ENCODE results near the gene MADD.

The MADD gene

GRCh38 chr11:47244448-47245350 is 25.2 kb upstream of the MADD start:
- Mint-ChIP-seq H3K9me3 (no peaks in the 10 kb centered on the region), H3K4me3 (no peak overlapping the region), H3K36me3 (ENCODE audit: low read depth) (peaks cover 31% of the 10 kb centered on the region), H3K27me3 (no peaks in the 10 kb centered on the region), H3K27ac (no peak overlapping the region), H3K4me1 (peaks cover 18% of the 10 kb centered on the region)
- ATAC-seq (no peak), DNase-seq (no peak)

GRCh38 chr11:47245611-47246357 is 24.1 kb upstream of the MADD start:
- H3K27ac Mint-ChIP-seq, result no peak overlapping the region
- H3K4me1 Mint-ChIP-seq, result peaks cover 22% of the 10 kb centered on the region

GRCh38 chr11:47247502-47247901 is 22.4 kb upstream of the MADD start:
- Mint-ChIP-seq H3K36me3 (ENCODE audit: low read depth) (peaks cover 8% of the 10 kb centered on the region), H3K27ac (peak overlapping the region; percentile 14), H3K27me3 (no peaks in the 10 kb centered on the region), H3K4me3 (peak overlapping the region; percentile 90), H3K4me1 (peaks cover 22% of the 10 kb centered on the region), H3K9me3 (no peaks in the 10 kb centered on the region)
- DNase-seq, result no peak
- no peak for ATAC-seq

More at GRCh38 chr11:47245611-47246357, 24.1 kb upstream of the MADD start:
- peaks cover 21% of the 10 kb centered on the region for H3K36me3 Mint-ChIP-seq (ENCODE audit: low read depth)
- DNase-seq (no peak), ATAC-seq (no peak)
- H3K4me3 Mint-ChIP-seq, result no peak overlapping the region
- no peaks in the 10 kb centered on the region for H3K27me3 Mint-ChIP-seq
- no peaks in the 10 kb centered on the region for H3K9me3 Mint-ChIP-seq

- peaks cover 8% of the 10 kb centered on the region for H3K36me3 Mint-ChIP-seq (ENCODE audit: low read depth)
- H3K27me3 Mint-ChIP-seq, result no peaks in the 10 kb centered on the region
- peak overlapping the region; percentile 93 for H3K27ac Mint-ChIP-seq
- ATAC-seq, result peak; percentile 27
- DNase-seq, result no peak
- H3K9me3 Mint-ChIP-seq, result no peaks in the 10 kb centered on the region
- peaks cover 22% of the 10 kb centered on the region for H3K4me1 Mint-ChIP-seq
- H3K4me3 Mint-ChIP-seq, result peak overlapping the region; percentile 90
These were observed 21.6 kb upstream of the MADD start for GRCh38 chr11:47248304-47248663.

GRCh38 chr11:47248664-47249377 is 21.1 kb upstream of the MADD start, which contains the start of gene ACP2:
Gene ACP2, minus strand, starts transcription at chr11:47248814. Its CDS starts 25 bp downstream, at chr11:47248789.
- no peaks in the 10 kb centered on the region for H3K9me3 Mint-ChIP-seq
- H3K27me3 Mint-ChIP-seq, result no peaks in the 10 kb centered on the region

GRCh38 chr11:47249378-47249715 is 20.6 kb upstream of the MADD start:
- Mint-ChIP-seq H3K27me3 (no peaks in the 10 kb centered on the region), H3K4me3 (peak overlapping the region; percentile 90), H3K36me3 (ENCODE audit: low read depth) (peaks cover 4% of the 10 kb centered on the region), H3K4me1 (peaks cover 22% of the 10 kb centered on the region), H3K27ac (peak overlapping the region; percentile 93), H3K9me3 (no peaks in the 10 kb centered on the region)
- DNase-seq, result no peak
- no peak for ATAC-seq

More at GRCh38 chr11:47248664-47249377, 21.1 kb upstream of the MADD start, which contains the start of gene ACP2:
- Mint-ChIP-seq H3K27ac (peak within 1 kb of the TSS; percentile 93), H3K4me1 (peaks cover 22% of the 10 kb centered on the region), H3K4me3 (peak within 1 kb of the TSS; percentile 90), H3K36me3 (ENCODE audit: low read depth) (peaks cover 8% of the 10 kb centered on the region)
- DNase-seq (peak; percentile 86), ATAC-seq (peak; percentile 96)

- Mint-ChIP-seq H3K4me3 (no peak overlapping the region), H3K9me3 (no peaks in the 10 kb centered on the region)
These were observed 18.2 kb upstream of the MADD start for GRCh38 chr11:47251751-47252150.

GRCh38 chr11:47253660-47254059 is 16.3 kb upstream of the MADD start:
- Mint-ChIP-seq H3K27ac (no peak overlapping the region), H3K9me3 (no peaks in the 10 kb centered on the region), H3K36me3 (ENCODE audit: low read depth) (no peaks in the 10 kb centered on the region), H3K4me3 (no peak overlapping the region), H3K27me3 (no peaks in the 10 kb centered on the region), H3K4me1 (peaks cover 16% of the 10 kb centered on the region)
- no peak for DNase-seq
- no peak for ATAC-seq

More at GRCh38 chr11:47251751-47252150, 18.2 kb upstream of the MADD start:
- Mint-ChIP-seq H3K27me3 (no peaks in the 10 kb centered on the region), H3K36me3 (ENCODE audit: low read depth) (no peaks in the 10 kb centered on the region), H3K4me1 (peaks cover 22% of the 10 kb centered on the region), H3K27ac (no peak overlapping the region)
- DNase-seq (no peak), ATAC-seq (no peak)

GRCh38 chr11:47254386-47254785 is 15.5 kb upstream of the MADD start:
- Mint-ChIP-seq H3K27ac (peak overlapping the region; percentile 14), H3K27me3 (no peaks in the 10 kb centered on the region), H3K9me3 (no peaks in the 10 kb centered on the region), H3K4me1 (peaks cover 16% of the 10 kb centered on the region), H3K4me3 (no peak overlapping the region), H3K36me3 (ENCODE audit: low read depth) (no peaks in the 10 kb centered on the region)
- ATAC-seq (no peak), DNase-seq (no peak)

GRCh38 chr11:47256374-47256773 is 13.6 kb upstream of the MADD start:
- Mint-ChIP-seq H3K4me1 (peaks cover 11% of the 10 kb centered on the region), H3K4me3 (no peak overlapping the region), H3K9me3 (no peaks in the 10 kb centered on the region), H3K27ac (no peak overlapping the region), H3K36me3 (ENCODE audit: low read depth) (no peaks in the 10 kb centered on the region), H3K27me3 (no peaks in the 10 kb centered on the region)
- DNase-seq, result no peak
- no peak for ATAC-seq

GRCh38 chr11:47257177-47257516 is 12.8 kb upstream of the MADD start:
- no peaks in the 10 kb centered on the region for H3K27me3 Mint-ChIP-seq
- ATAC-seq (no peak), DNase-seq (no peak)
- H3K4me3 Mint-ChIP-seq, result no peak overlapping the region
- H3K36me3 Mint-ChIP-seq (ENCODE audit: low read depth), result no peaks in the 10 kb centered on the region
- no peak overlapping the region for H3K27ac Mint-ChIP-seq
- H3K9me3 Mint-ChIP-seq, result no peaks in the 10 kb centered on the region
- H3K4me1 Mint-ChIP-seq, result peaks cover 11% of the 10 kb centered on the region

- Mint-ChIP-seq H3K27me3 (no peaks in the 10 kb centered on the region), H3K36me3 (ENCODE audit: low read depth) (no peaks in the 10 kb centered on the region), H3K4me3 (no peak within 1 kb of the TSS), H3K9me3 (no peaks in the 10 kb centered on the region), H3K27ac (no peak within 1 kb of the TSS), H3K4me1 (peaks cover 11% of the 10 kb centered on the region)
- DNase-seq (no peak), ATAC-seq (peak; percentile 35)
These were observed 12.2 kb upstream of the MADD start, which contains the start of gene NR1H3 for GRCh38 chr11:47257517-47258316. Gene NR1H3, plus strand, starts transcription at chr11:47257996. Its CDS starts 1,221 bp downstream, at chr11:47259217.

- ATAC-seq (no peak), DNase-seq (no peak)
- H3K4me1 Mint-ChIP-seq, result peaks cover 11% of the 10 kb centered on the region
- no peak overlapping the region for H3K27ac Mint-ChIP-seq
- H3K4me3 Mint-ChIP-seq, result no peak overlapping the region
- no peaks in the 10 kb centered on the region for H3K9me3 Mint-ChIP-seq
- no peaks in the 10 kb centered on the region for H3K27me3 Mint-ChIP-seq
- no peaks in the 10 kb centered on the region for H3K36me3 Mint-ChIP-seq (ENCODE audit: low read depth)
These were observed 11.5 kb upstream of the MADD start for GRCh38 chr11:47258317-47258902.
